HEK293 (cell line): Measurements from ENCODE around the gene MCF2L.

Experiments
- BCL11B ChIP-seq: fragments of 450-650 bp; formaldehyde crosslinking; IDR thresholded peaks from 2 replicates; pipeline ENCODE4 v1.5.1; 2016; ENCODE audit warnings: low read depth, missing biosample characterization, missing genetic modification characterization
- IKZF3 ChIP-seq: fragments of 450-650 bp; IDR thresholded peaks from 2 replicates; pipeline ENCODE4 v1.5.0; 2018; ENCODE audit warnings: missing biosample characterization, mild to moderate bottlenecking, missing genetic modification characterization, moderate library complexity
- SCRT1 ChIP-seq: fragments of 450-650 bp; formaldehyde crosslinking; IDR thresholded peaks from 2 replicates; pipeline ENCODE4 v1.5.1; 2016; ENCODE audit warnings: missing biosample characterization, missing genetic modification characterization, borderline replicate concordance
- ZEB2 ChIP-seq: fragments of 450-650 bp; formaldehyde crosslinking; IDR thresholded peaks from 2 replicates; pipeline ENCODE4 v1.5.1; 2016; ENCODE audit warnings: missing biosample characterization, missing genetic modification characterization
- ZFP37 ChIP-seq: fragments of 450-650 bp; formaldehyde crosslinking; IDR thresholded peaks from 2 replicates; pipeline ENCODE4 v1.5.1; 2016; ENCODE audit warnings: missing biosample characterization, missing genetic modification characterization
- ZFP69B ChIP-seq: fragments of 450-650 bp; formaldehyde crosslinking; IDR thresholded peaks from 2 replicates; pipeline ENCODE4 v1.5.1; 2016; ENCODE audit warnings: missing biosample characterization, missing genetic modification characterization
- ZNF138 ChIP-seq: fragments of 450-650 bp; formaldehyde crosslinking; IDR thresholded peaks from 2 replicates; pipeline ENCODE4 v1.5.1; 2016; ENCODE audit warnings: missing biosample characterization, missing genetic modification characterization, borderline replicate concordance
- ZNF175 ChIP-seq: fragments of 450-650 bp; formaldehyde crosslinking; IDR thresholded peaks from 2 replicates; pipeline ENCODE4 v1.5.1; 2016; ENCODE audit warnings: missing biosample characterization, missing genetic modification characterization
- ZNF561 ChIP-seq: fragments of 450-650 bp; IDR thresholded peaks from 2 replicates; pipeline ENCODE4 v1.5.1; 2018; ENCODE audit warnings: missing biosample characterization, missing genetic modification characterization, borderline replicate concordance
- TF ChIP-seq, protein P1 (sequence below): fragments of 450-650 bp; formaldehyde crosslinking; IDR thresholded peaks from 2 replicates; pipeline ENCODE4 v1.5.1; 2016; ENCODE audit warnings: missing biosample characterization, missing genetic modification characterization
- TF ChIP-seq, protein P2 (sequence below): fragments of 450-650 bp; formaldehyde crosslinking; IDR thresholded peaks from 2 replicates; pipeline ENCODE4 v1.5.1; 2016; ENCODE audit warnings: missing biosample characterization, missing genetic modification characterization

DNA sequence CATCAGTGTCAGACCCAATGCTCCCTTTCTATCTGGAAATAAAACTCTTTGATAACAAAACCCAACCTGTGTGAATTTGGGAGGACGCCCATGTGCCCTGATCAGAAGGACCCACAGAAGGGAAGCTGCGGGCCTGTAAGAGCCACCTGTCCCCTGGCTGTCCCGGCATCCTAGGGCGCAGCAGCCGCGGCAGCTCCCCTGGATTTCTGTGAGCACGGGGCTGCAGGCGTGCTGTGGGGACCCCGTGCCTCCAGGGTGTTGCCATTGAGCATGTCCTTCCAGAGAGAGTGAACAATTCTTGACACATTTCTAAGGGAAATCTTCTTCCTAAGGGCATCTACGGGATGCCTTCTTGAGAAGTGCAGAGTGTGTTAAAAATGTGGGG lies 60.0 kb downstream of the MCF2L start:
- TF ChIP-seq ZFP69B (tag by site-specific recombination) (no peak), ZNF561 (tag by site-specific recombination) (no peak), ZNF138 (no peak), BCL11B (tag by site-specific recombination) (no peak), ZNF175 (no peak), ZFP37 (tag by site-specific recombination) (no peak), IKZF3 (tag by site-specific recombination) (no peak), ZEB2 (tag by site-specific recombination) (no peak), SCRT1 (tag by site-specific recombination) (no peak)
- TF ChIP-seq, protein P1, sequence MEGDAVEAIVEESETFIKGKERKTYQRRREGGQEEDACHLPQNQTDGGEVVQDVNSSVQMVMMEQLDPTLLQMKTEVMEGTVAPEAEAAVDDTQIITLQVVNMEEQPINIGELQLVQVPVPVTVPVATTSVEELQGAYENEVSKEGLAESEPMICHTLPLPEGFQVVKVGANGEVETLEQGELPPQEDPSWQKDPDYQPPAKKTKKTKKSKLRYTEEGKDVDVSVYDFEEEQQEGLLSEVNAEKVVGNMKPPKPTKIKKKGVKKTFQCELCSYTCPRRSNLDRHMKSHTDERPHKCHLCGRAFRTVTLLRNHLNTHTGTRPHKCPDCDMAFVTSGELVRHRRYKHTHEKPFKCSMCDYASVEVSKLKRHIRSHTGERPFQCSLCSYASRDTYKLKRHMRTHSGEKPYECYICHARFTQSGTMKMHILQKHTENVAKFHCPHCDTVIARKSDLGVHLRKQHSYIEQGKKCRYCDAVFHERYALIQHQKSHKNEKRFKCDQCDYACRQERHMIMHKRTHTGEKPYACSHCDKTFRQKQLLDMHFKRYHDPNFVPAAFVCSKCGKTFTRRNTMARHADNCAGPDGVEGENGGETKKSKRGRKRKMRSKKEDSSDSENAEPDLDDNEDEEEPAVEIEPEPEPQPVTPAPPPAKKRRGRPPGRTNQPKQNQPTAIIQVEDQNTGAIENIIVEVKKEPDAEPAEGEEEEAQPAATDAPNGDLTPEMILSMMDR (tag by site-specific recombination): no peak
- TF ChIP-seq, protein P2, sequence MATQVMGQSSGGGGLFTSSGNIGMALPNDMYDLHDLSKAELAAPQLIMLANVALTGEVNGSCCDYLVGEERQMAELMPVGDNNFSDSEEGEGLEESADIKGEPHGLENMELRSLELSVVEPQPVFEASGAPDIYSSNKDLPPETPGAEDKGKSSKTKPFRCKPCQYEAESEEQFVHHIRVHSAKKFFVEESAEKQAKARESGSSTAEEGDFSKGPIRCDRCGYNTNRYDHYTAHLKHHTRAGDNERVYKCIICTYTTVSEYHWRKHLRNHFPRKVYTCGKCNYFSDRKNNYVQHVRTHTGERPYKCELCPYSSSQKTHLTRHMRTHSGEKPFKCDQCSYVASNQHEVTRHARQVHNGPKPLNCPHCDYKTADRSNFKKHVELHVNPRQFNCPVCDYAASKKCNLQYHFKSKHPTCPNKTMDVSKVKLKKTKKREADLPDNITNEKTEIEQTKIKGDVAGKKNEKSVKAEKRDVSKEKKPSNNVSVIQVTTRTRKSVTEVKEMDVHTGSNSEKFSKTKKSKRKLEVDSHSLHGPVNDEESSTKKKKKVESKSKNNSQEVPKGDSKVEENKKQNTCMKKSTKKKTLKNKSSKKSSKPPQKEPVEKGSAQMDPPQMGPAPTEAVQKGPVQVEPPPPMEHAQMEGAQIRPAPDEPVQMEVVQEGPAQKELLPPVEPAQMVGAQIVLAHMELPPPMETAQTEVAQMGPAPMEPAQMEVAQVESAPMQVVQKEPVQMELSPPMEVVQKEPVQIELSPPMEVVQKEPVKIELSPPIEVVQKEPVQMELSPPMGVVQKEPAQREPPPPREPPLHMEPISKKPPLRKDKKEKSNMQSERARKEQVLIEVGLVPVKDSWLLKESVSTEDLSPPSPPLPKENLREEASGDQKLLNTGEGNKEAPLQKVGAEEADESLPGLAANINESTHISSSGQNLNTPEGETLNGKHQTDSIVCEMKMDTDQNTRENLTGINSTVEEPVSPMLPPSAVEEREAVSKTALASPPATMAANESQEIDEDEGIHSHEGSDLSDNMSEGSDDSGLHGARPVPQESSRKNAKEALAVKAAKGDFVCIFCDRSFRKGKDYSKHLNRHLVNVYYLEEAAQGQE (tag by site-specific recombination): no peak
